K562 (cell line): ENCODE measurements around the gene DPP3. TPM values are rescaled to one million over a fixed set of nuclear protein-coding genes. Genes with fewer than 3 reads are reported as not detected.
A peak's percentile ranks its signal among the peaks of the same experiment; 100 is the strongest.

Experiments used
- DACH1 ChIP-seq: fragments of 450-650 bp; IDR thresholded peaks from 2 replicates; pipeline ENCODE4 v1.6.1; 2018; ENCODE audit not compliant: partially characterized antibody
- DMBX1 ChIP-seq: fragments of 250-450 bp; sonication (Bioruptor Pico); IDR thresholded peaks from 2 replicates; pipeline ENCODE4 v1.8.0; 2022; ENCODE audit warnings: inconsistent platforms, mild to moderate bottlenecking, moderate library complexity, borderline replicate concordance
- GTF2F1 ChIP-seq: IDR thresholded peaks from 2 replicates; pipeline ENCODE4 v1.6.1; 2011; ENCODE audit warnings: low read depth, low read length, improper control_type of control experiment
- OTX1 ChIP-seq: fragments of 450-650 bp; formaldehyde crosslinking; IDR thresholded peaks from 2 replicates; pipeline ENCODE4 v1.4.0; 2022; ENCODE audit warnings: mild to moderate bottlenecking
- POLR2B ChIP-seq: fragments of 450-650 bp; IDR thresholded peaks from 2 replicates; pipeline ENCODE4 v1.6.1; 2018; ENCODE audit warnings: low read depth; ENCODE audit not compliant: partially characterized antibody
- POU5F1 ChIP-seq: fragments of 150-350 bp; IDR thresholded peaks from 2 replicates; pipeline ENCODE4 v1.6.1; 2014; ENCODE audit warnings: borderline replicate concordance, low read length, low read depth, mild to moderate bottlenecking; ENCODE audit not compliant: partially characterized antibody
- SIN3B ChIP-seq: fragments of 450-650 bp; IDR thresholded peaks from 2 replicates; pipeline ENCODE4 v1.6.1; 2017; ENCODE audit warnings: low read depth, mild to moderate bottlenecking, moderate library complexity
- SREBF2 ChIP-seq: sonication (generic); formaldehyde crosslinking; IDR thresholded peaks from 2 replicates; pipeline ENCODE4 v1.4.0; 2020; ENCODE audit warnings: mild to moderate bottlenecking, missing genetic modification reagents
- U2AF2 ChIP-seq: fragments of 200-400 bp; formaldehyde crosslinking; optimal IDR thresholded peaks from 2 replicates; pipeline ENCODE3; 2017; ENCODE audit warnings: low read depth, mild to moderate bottlenecking, low read length
- polyA plus RNA-seq, 8 experiments: library from polyadenylated mRNA; depleted of rRNA in 4 of 8; stranded (reverse) in 5 of 8; unstranded in 3 of 8; fragments of >200 nt; fragmentation: Nextera tagmentation in 2 of 8; fragmentation: Illumina TruSeq in 1 of 8; extraction: Ambion mirVana in 2 of 8; extraction: Trizol in 1 of 8; gene quantifications; 2 replicates each; pipeline versions ENCODE4 v1.2.1 to v1.2.3, GENCODE V29; 2011 to 2014; ENCODE audit warnings: inconsistent platforms in 1 of 8, missing spikeins in 1 of 8
- total RNA-seq, 7 experiments: library from RNA; depleted of rRNA in 6 of 7; stranded (reverse); fragments of >200 nt in 6 of 7; fragmentation: Illumina TruSeq in 2 of 7; extraction: Trizol in 2 of 7; gene quantifications; 2 replicates each; pipeline versions ENCODE4 v1.2.1 to v1.2.3, GENCODE V29; 2011 to 2021; ENCODE audit warnings: low replicate concordance in 1 of 7
- TF ChIP-seq, protein P1 (sequence below): sonication (generic); formaldehyde crosslinking; IDR thresholded peaks from 2 replicates; pipeline ENCODE4 v1.8.0; 2023; ENCODE audit warnings: missing genetic modification reagents, mild to moderate bottlenecking, borderline replicate concordance
- TF ChIP-seq, protein P2 (sequence below): fragments of 250-450 bp; sonication (Bioruptor Pico); IDR thresholded peaks from 2 replicates; pipeline ENCODE4 v1.8.0; 2021; ENCODE audit warnings: mild to moderate bottlenecking, moderate library complexity
- TF ChIP-seq, protein P3 (sequence below): fragments of 450-650 bp; conservative IDR thresholded peaks from 2 replicates; pipeline ENCODE4 v1.6.1; 2016; ENCODE audit warnings: missing genetic modification characterization, low read depth, mild to moderate bottlenecking, missing compliant biosample characterization, moderate library complexity
- TF ChIP-seq, protein P4 (sequence below): fragments of 250-450 bp; sonication (Bioruptor Pico); IDR thresholded peaks from 2 replicates; pipeline ENCODE4 v1.5.0; 2020; ENCODE audit warnings: mild to moderate bottlenecking
- TF ChIP-seq, protein P5 (sequence below): fragments of 200-800 bp; sonication (Bioruptor generic); IDR thresholded peaks from 2 replicates; pipeline ENCODE4 v1.6.1; 2017; ENCODE audit warnings: missing genetic modification characterization, missing compliant biosample characterization

The DPP3 gene
- total and polyA plus RNA-seq, 9 of the 15 experiments (the other 6 are each of a cell fraction or from before 2014, with no cell fraction given) = 3.7 to 69.2 (median 43.3) TPM

DNA sequence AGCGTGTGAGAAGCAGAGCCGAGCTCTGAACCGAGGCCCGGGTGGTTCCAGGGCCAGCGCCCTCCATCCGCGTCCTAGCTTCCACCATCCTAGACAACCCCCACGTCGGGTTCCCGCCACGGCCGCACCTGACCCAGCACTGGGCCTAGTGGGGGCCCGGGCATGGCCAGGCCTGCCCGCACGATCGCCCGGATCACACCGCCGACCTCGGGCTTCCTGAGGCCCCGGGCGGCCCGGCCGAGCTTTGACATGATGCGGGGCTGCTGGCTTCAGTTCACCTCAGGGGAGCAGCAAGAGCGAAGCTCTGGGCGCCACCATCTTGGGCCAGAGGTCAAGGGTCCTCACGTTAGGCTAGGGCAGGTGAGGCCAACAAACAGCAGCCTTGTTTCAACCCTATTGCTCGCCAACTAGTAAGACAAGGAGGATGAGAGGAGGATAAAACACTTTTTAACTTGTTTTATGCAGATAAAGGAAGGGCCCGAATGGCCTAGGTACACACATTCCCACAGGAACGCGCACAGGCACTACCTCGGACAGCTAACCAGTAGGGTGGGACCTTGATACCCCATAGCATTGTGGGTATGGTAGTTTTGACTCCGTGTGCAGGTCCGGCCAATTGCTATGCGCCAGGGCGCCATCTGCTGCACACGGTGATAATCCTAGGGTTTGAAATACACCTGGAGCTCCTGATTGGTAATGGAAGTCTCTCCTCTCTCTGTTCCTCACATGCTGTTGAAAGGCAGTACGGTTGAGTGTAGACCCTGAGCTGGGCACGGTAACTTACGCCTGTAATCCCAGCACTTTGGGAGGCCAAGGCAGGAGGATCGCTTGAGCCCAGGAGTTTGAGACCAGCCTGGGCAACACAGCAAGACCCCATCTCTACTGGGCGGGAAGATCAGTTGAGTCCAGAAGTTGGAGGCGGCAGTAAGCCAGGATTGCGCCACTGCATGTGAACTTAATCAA is 41.4 kb upstream of the DPP3 start, which contains the start of gene MRPL11 (continued):
- TF ChIP-seq, protein P1, sequence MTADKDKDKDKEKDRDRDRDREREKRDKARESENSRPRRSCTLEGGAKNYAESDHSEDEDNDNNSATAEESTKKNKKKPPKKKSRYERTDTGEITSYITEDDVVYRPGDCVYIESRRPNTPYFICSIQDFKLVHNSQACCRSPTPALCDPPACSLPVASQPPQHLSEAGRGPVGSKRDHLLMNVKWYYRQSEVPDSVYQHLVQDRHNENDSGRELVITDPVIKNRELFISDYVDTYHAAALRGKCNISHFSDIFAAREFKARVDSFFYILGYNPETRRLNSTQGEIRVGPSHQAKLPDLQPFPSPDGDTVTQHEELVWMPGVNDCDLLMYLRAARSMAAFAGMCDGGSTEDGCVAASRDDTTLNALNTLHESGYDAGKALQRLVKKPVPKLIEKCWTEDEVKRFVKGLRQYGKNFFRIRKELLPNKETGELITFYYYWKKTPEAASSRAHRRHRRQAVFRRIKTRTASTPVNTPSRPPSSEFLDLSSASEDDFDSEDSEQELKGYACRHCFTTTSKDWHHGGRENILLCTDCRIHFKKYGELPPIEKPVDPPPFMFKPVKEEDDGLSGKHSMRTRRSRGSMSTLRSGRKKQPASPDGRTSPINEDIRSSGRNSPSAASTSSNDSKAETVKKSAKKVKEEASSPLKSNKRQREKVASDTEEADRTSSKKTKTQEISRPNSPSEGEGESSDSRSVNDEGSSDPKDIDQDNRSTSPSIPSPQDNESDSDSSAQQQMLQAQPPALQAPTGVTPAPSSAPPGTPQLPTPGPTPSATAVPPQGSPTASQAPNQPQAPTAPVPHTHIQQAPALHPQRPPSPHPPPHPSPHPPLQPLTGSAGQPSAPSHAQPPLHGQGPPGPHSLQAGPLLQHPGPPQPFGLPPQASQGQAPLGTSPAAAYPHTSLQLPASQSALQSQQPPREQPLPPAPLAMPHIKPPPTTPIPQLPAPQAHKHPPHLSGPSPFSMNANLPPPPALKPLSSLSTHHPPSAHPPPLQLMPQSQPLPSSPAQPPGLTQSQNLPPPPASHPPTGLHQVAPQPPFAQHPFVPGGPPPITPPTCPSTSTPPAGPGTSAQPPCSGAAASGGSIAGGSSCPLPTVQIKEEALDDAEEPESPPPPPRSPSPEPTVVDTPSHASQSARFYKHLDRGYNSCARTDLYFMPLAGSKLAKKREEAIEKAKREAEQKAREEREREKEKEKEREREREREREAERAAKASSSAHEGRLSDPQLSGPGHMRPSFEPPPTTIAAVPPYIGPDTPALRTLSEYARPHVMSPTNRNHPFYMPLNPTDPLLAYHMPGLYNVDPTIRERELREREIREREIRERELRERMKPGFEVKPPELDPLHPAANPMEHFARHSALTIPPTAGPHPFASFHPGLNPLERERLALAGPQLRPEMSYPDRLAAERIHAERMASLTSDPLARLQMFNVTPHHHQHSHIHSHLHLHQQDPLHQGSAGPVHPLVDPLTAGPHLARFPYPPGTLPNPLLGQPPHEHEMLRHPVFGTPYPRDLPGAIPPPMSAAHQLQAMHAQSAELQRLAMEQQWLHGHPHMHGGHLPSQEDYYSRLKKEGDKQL (CRISPR knock-in tag) = no peak
- peak; percentile 51 for TF ChIP-seq POLR2B
- no peak for TF ChIP-seq SREBF2 (CRISPR knock-in tag)
- TF ChIP-seq, protein P2, sequence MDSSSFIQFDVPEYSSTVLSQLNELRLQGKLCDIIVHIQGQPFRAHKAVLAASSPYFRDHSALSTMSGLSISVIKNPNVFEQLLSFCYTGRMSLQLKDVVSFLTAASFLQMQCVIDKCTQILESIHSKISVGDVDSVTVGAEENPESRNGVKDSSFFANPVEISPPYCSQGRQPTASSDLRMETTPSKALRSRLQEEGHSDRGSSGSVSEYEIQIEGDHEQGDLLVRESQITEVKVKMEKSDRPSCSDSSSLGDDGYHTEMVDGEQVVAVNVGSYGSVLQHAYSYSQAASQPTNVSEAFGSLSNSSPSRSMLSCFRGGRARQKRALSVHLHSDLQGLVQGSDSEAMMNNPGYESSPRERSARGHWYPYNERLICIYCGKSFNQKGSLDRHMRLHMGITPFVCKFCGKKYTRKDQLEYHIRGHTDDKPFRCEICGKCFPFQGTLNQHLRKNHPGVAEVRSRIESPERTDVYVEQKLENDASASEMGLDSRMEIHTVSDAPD = no peak
- no peak for TF ChIP-seq OTX1
- TF ChIP-seq U2AF2 = no peak
- peak; percentile 11 for TF ChIP-seq POU5F1
- TF ChIP-seq DMBX1 (CRISPR knock-in tag) = 0 out of 2 replicates have a peak, but pooled peaks have one; percentile 28
- TF ChIP-seq, protein P3, sequence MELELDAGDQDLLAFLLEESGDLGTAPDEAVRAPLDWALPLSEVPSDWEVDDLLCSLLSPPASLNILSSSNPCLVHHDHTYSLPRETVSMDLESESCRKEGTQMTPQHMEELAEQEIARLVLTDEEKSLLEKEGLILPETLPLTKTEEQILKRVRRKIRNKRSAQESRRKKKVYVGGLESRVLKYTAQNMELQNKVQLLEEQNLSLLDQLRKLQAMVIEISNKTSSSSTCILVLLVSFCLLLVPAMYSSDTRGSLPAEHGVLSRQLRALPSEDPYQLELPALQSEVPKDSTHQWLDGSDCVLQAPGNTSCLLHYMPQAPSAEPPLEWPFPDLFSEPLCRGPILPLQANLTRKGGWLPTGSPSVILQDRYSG = no peak; the same call in 1 of the 2 replicates
- TF ChIP-seq, protein P4, sequence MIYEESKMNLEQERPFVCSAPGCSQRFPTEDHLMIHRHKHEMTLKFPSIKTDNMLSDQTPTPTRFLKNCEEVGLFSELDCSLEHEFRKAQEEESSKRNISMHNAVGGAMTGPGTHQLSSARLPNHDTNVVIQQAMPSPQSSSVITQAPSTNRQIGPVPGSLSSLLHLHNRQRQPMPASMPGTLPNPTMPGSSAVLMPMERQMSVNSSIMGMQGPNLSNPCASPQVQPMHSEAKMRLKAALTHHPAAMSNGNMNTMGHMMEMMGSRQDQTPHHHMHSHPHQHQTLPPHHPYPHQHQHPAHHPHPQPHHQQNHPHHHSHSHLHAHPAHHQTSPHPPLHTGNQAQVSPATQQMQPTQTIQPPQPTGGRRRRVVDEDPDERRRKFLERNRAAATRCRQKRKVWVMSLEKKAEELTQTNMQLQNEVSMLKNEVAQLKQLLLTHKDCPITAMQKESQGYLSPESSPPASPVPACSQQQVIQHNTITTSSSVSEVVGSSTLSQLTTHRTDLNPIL (CRISPR knock-in tag) = no peak
- TF ChIP-seq, protein P5, sequence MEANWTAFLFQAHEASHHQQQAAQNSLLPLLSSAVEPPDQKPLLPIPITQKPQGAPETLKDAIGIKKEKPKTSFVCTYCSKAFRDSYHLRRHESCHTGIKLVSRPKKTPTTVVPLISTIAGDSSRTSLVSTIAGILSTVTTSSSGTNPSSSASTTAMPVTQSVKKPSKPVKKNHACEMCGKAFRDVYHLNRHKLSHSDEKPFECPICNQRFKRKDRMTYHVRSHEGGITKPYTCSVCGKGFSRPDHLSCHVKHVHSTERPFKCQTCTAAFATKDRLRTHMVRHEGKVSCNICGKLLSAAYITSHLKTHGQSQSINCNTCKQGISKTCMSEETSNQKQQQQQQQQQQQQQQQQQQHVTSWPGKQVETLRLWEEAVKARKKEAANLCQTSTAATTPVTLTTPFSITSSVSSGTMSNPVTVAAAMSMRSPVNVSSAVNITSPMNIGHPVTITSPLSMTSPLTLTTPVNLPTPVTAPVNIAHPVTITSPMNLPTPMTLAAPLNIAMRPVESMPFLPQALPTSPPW (CRISPR knock-in tag) = peak; percentile 55
- TF ChIP-seq GTF2F1 = 0 out of 2 replicates have a peak, but pooled peaks have one; percentile 8
- TF ChIP-seq DACH1 = peak; percentile 95
- TF ChIP-seq SIN3B = peak; percentile 98
